GM23338 (cell line): ENCODE results near the gene C1QL4.

Source experiments
- CREB1 ChIP-seq: fragments of 250-450 bp; sonication (Bioruptor Pico); IDR thresholded peaks from 2 replicates; pipeline ENCODE4 v1.5.0; 2020; ENCODE audit warnings: low read depth, mild to moderate bottlenecking, moderate library complexity
- EZH2 ChIP-seq: fragments of 200-600 bp; sonication (generic); IDR thresholded peaks from one replicate; pipeline ENCODE4 v1.8.0; 2017; ENCODE audit warnings: antibody characterized with exemption, mild to moderate bottlenecking, low read depth; ENCODE audit not compliant: unreplicated experiment
- EZH2phosphoT487 ChIP-seq: fragments of 200-600 bp; sonication (generic); IDR thresholded peaks from one replicate; pipeline ENCODE4 v1.8.1; 2018; ENCODE audit warnings: antibody characterized with exemption; ENCODE audit not compliant: unreplicated experiment
- JUNB ChIP-seq: IDR thresholded peaks from one replicate; pipeline ENCODE4 v1.6.1; 2016; ENCODE audit warnings: antibody characterized with exemption; ENCODE audit not compliant: unreplicated experiment
- NANOG ChIP-seq: IDR thresholded peaks from 2 replicates; pipeline ENCODE4 v1.6.1; 2016; ENCODE audit warnings: antibody characterized with exemption, borderline replicate concordance
- POLR2AphosphoS5 ChIP-seq: IDR thresholded peaks from 2 replicates; pipeline ENCODE4 v1.6.1; 2016; ENCODE audit warnings: antibody characterized with exemption, low read depth
- STAT1 ChIP-seq: IDR thresholded peaks from one replicate; pipeline ENCODE4 v1.6.1; 2016; ENCODE audit warnings: antibody characterized with exemption; ENCODE audit not compliant: unreplicated experiment
- ZNF114 ChIP-seq: fragments of 250-450 bp; sonication (Bioruptor Pico); IDR thresholded peaks from 2 replicates; pipeline ENCODE4 v1.5.0; 2020; ENCODE audit warnings: mild to moderate bottlenecking, moderate library complexity
- ZNF331 ChIP-seq: fragments of 250-450 bp; sonication (Bioruptor Pico); IDR thresholded peaks from 2 replicates; pipeline ENCODE4 v1.5.0; 2020; ENCODE audit warnings: low read depth, mild to moderate bottlenecking, moderate library complexity
- TF ChIP-seq, protein P1 (sequence below), 2 experiments: fragments of 200-600 bp in 1 of 2; sonication (generic) in 1 of 2; conservative IDR thresholded peaks; 2 replicates each; pipeline versions ENCODE4 v1.5.1 to v1.6.1; 2016 to 2017; ENCODE audit warnings: antibody characterized with exemption in 2 of 2, low read depth in 2 of 2, mild to moderate bottlenecking in 2 of 2, moderate library complexity in 1 of 2
- TF ChIP-seq, protein P2 (sequence below): IDR thresholded peaks from one replicate; pipeline ENCODE4 v1.6.1; 2018; ENCODE audit warnings: antibody characterized with exemption; ENCODE audit not compliant: unreplicated experiment
- TF ChIP-seq, protein P3 (sequence below): IDR thresholded peaks from 2 replicates; pipeline ENCODE4 v1.6.1; 2016; ENCODE audit warnings: antibody characterized with exemption
- TF ChIP-seq, protein P4 (sequence below): fragments of 250-450 bp; sonication (Bioruptor Pico); IDR thresholded peaks from 2 replicates; pipeline ENCODE4 v1.5.0; 2020; ENCODE audit warnings: mild to moderate bottlenecking, moderate library complexity

DNA sequence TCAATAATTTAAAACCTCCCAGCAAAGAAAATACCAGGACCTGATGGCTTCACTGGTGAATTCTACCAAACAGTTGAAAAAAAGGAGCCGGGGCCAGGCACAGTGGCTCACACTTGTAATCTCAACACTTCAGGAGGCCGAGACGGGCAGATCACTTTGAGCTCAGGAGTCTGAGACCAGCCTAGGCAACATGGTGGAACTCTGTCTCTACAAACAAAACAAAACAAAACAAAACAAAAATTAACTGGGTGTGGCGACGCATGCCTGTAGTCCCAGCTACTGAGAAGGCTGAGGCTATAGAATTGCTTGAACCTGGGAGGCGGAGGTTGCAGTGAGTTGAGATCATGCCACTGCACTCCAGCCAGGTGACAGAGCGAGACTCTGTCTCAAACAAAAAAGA lies 27.6 kb downstream of the C1QL4 start:
- no peak for TF ChIP-seq EZH2
- TF ChIP-seq, protein P1, sequence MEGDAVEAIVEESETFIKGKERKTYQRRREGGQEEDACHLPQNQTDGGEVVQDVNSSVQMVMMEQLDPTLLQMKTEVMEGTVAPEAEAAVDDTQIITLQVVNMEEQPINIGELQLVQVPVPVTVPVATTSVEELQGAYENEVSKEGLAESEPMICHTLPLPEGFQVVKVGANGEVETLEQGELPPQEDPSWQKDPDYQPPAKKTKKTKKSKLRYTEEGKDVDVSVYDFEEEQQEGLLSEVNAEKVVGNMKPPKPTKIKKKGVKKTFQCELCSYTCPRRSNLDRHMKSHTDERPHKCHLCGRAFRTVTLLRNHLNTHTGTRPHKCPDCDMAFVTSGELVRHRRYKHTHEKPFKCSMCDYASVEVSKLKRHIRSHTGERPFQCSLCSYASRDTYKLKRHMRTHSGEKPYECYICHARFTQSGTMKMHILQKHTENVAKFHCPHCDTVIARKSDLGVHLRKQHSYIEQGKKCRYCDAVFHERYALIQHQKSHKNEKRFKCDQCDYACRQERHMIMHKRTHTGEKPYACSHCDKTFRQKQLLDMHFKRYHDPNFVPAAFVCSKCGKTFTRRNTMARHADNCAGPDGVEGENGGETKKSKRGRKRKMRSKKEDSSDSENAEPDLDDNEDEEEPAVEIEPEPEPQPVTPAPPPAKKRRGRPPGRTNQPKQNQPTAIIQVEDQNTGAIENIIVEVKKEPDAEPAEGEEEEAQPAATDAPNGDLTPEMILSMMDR (conservative IDR thresholded peaks at IDR 0.05; ENCODE audit: low read depth in 2 of 2) = no peak
- no peak for TF ChIP-seq POLR2AphosphoS5
- no peak for TF ChIP-seq EZH2phosphoT487
- TF ChIP-seq, protein P2, sequence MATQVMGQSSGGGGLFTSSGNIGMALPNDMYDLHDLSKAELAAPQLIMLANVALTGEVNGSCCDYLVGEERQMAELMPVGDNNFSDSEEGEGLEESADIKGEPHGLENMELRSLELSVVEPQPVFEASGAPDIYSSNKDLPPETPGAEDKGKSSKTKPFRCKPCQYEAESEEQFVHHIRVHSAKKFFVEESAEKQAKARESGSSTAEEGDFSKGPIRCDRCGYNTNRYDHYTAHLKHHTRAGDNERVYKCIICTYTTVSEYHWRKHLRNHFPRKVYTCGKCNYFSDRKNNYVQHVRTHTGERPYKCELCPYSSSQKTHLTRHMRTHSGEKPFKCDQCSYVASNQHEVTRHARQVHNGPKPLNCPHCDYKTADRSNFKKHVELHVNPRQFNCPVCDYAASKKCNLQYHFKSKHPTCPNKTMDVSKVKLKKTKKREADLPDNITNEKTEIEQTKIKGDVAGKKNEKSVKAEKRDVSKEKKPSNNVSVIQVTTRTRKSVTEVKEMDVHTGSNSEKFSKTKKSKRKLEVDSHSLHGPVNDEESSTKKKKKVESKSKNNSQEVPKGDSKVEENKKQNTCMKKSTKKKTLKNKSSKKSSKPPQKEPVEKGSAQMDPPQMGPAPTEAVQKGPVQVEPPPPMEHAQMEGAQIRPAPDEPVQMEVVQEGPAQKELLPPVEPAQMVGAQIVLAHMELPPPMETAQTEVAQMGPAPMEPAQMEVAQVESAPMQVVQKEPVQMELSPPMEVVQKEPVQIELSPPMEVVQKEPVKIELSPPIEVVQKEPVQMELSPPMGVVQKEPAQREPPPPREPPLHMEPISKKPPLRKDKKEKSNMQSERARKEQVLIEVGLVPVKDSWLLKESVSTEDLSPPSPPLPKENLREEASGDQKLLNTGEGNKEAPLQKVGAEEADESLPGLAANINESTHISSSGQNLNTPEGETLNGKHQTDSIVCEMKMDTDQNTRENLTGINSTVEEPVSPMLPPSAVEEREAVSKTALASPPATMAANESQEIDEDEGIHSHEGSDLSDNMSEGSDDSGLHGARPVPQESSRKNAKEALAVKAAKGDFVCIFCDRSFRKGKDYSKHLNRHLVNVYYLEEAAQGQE = no peak
- no peak for TF ChIP-seq NANOG
- TF ChIP-seq CREB1 (CRISPR knock-in tag) = no peak
- TF ChIP-seq ZNF114 (CRISPR knock-in tag) = no peak
- TF ChIP-seq, protein P3, sequence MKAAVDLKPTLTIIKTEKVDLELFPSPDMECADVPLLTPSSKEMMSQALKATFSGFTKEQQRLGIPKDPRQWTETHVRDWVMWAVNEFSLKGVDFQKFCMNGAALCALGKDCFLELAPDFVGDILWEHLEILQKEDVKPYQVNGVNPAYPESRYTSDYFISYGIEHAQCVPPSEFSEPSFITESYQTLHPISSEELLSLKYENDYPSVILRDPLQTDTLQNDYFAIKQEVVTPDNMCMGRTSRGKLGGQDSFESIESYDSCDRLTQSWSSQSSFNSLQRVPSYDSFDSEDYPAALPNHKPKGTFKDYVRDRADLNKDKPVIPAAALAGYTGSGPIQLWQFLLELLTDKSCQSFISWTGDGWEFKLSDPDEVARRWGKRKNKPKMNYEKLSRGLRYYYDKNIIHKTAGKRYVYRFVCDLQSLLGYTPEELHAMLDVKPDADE = no peak
- no peak for TF ChIP-seq JUNB
- TF ChIP-seq, protein P4, sequence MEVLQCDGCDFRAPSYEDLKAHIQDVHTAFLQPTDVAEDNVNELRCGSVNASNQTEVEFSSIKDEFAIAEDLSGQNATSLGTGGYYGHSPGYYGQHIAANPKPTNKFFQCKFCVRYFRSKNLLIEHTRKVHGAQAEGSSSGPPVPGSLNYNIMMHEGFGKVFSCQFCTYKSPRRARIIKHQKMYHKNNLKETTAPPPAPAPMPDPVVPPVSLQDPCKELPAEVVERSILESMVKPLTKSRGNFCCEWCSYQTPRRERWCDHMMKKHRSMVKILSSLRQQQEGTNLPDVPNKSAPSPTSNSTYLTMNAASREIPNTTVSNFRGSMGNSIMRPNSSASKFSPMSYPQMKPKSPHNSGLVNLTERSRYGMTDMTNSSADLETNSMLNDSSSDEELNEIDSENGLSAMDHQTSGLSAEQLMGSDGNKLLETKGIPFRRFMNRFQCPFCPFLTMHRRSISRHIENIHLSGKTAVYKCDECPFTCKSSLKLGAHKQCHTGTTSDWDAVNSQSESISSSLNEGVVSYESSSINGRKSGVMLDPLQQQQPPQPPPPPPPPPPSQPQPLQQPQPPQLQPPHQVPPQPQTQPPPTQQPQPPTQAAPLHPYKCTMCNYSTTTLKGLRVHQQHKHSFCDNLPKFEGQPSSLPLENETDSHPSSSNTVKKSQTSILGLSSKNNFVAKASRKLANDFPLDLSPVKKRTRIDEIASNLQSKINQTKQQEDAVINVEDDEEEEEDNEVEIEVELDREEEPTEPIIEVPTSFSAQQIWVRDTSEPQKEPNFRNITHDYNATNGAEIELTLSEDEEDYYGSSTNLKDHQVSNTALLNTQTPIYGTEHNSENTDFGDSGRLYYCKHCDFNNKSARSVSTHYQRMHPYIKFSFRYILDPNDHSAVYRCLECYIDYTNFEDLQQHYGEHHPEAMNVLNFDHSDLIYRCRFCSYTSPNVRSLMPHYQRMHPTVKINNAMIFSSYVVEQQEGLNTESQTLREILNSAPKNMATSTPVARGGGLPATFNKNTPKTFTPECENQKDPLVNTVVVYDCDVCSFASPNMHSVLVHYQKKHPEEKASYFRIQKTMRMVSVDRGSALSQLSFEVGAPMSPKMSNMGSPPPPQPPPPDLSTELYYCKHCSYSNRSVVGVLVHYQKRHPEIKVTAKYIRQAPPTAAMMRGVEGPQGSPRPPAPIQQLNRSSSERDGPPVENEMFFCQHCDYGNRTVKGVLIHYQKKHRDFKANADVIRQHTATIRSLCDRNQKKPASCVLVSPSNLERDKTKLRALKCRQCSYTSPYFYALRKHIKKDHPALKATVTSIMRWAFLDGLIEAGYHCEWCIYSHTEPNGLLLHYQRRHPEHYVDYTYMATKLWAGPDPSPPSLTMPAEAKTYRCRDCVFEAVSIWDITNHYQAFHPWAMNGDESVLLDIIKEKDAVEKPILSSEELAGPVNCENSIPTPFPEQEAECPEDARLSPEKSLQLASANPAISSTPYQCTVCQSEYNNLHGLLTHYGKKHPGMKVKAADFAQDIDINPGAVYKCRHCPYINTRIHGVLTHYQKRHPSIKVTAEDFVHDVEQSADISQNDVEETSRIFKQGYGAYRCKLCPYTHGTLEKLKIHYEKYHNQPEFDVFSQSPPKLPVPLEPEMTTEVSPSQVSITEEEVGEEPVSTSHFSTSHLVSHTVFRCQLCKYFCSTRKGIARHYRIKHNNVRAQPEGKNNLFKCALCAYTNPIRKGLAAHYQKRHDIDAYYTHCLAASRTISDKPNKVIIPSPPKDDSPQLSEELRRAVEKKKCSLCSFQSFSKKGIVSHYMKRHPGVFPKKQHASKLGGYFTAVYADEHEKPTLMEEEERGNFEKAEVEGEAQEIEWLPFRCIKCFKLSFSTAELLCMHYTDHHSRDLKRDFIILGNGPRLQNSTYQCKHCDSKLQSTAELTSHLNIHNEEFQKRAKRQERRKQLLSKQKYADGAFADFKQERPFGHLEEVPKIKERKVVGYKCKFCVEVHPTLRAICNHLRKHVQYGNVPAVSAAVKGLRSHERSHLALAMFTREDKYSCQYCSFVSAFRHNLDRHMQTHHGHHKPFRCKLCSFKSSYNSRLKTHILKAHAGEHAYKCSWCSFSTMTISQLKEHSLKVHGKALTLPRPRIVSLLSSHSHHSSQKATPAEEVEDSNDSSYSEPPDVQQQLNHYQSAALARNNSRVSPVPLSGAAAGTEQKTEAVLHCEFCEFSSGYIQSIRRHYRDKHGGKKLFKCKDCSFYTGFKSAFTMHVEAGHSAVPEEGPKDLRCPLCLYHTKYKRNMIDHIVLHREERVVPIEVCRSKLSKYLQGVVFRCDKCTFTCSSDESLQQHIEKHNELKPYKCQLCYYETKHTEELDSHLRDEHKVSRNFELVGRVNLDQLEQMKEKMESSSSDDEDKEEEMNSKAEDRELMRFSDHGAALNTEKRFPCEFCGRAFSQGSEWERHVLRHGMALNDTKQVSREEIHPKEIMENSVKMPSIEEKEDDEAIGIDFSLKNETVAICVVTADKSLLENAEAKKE = no peak
- TF ChIP-seq ZNF331 (CRISPR knock-in tag) = no peak
- TF ChIP-seq STAT1 = no peak
